ENCODE results near the gene ZNRF3.

ZNRF3 gene

GRCh38 chr22:28937206-28938025, 54.0 kb downstream of the ZNRF3 start:
- H3K36me3 ChIP-seq (replicated peaks; ENCODE audit: low read depth, low read length): no peaks in the 10 kb centered on the region
- H4K20me1 ChIP-seq (ENCODE audit: insufficient read depth, low read length): peaks cover 31% of the 10 kb centered on the region
- TF ChIP-seq CTCF (IDR thresholded peaks at IDR 0.05; ENCODE audit: low read depth, low read length) (no peak), EZH2phosphoT487 (IDR thresholded peaks at IDR 0.05; ENCODE audit: low read depth) (no peak)
- H3K9me3 ChIP-seq (ENCODE audit: insufficient read depth, low read length): no peaks in the 10 kb centered on the region
- H3K79me2 ChIP-seq (ENCODE audit: low read length): peaks cover 53% of the 10 kb centered on the region
- H3K9ac ChIP-seq (ENCODE audit: low read length): no peak overlapping the region
- no peak overlapping the region for H3K4me2 ChIP-seq (ENCODE audit: low read length)
- H3K27me3 ChIP-seq (ENCODE audit: low read depth, low read length): no peaks in the 10 kb centered on the region
- no peak overlapping the region for H3K4me3 ChIP-seq (ENCODE audit: low read length)
- H2AFZ ChIP-seq (ENCODE audit: low read depth, low read length): no peak overlapping the region
- H3K27ac ChIP-seq (ENCODE audit: low read length): no peak overlapping the region
- H3K4me1 ChIP-seq (ENCODE audit: low read length): no peaks in the 10 kb centered on the region

- H3K9ac ChIP-seq (ENCODE audit: low read length): no peak overlapping the region
- no peak overlapping the region for H3K4me3 ChIP-seq (ENCODE audit: low read length)
- no peak overlapping the region for H3K27ac ChIP-seq (ENCODE audit: low read length)
- peaks cover 56% of the 10 kb centered on the region for H3K79me2 ChIP-seq (ENCODE audit: low read length)
- TF ChIP-seq CTCF (IDR thresholded peaks at IDR 0.05; ENCODE audit: low read depth, low read length) (no peak), EZH2phosphoT487 (IDR thresholded peaks at IDR 0.05; ENCODE audit: low read depth) (no peak)
- H4K20me1 ChIP-seq (ENCODE audit: insufficient read depth, low read length): peaks cover 21% of the 10 kb centered on the region; the same call in 1 of the 2 replicates
- no peaks in the 10 kb centered on the region for H3K9me3 ChIP-seq (ENCODE audit: insufficient read depth, low read length)
- no peaks in the 10 kb centered on the region for H3K36me3 ChIP-seq (replicated peaks; ENCODE audit: low read depth, low read length)
- H3K27me3 ChIP-seq (ENCODE audit: low read depth, low read length): no peaks in the 10 kb centered on the region
- no peak overlapping the region for H3K4me2 ChIP-seq (ENCODE audit: low read length)
- no peak overlapping the region for H2AFZ ChIP-seq (ENCODE audit: low read depth, low read length)
- peaks cover 7% of the 10 kb centered on the region for H3K4me1 ChIP-seq (ENCODE audit: low read length)
Measured at GRCh38 chr22:28938286-28938833, 55.0 kb downstream of the ZNRF3 start.

GRCh38 chr22:28939394-28939793, 56.0 kb downstream of the ZNRF3 start:
- peaks cover 55% of the 10 kb centered on the region for H3K79me2 ChIP-seq (ENCODE audit: low read length)
- no peak overlapping the region for H3K4me3 ChIP-seq (ENCODE audit: low read length)
- H3K27ac ChIP-seq (ENCODE audit: low read length): no peak overlapping the region
- H3K27me3 ChIP-seq (ENCODE audit: low read depth, low read length): no peaks in the 10 kb centered on the region
- H3K36me3 ChIP-seq (replicated peaks; ENCODE audit: low read depth, low read length): no peaks in the 10 kb centered on the region
- H3K4me2 ChIP-seq (ENCODE audit: low read length): no peak overlapping the region
- peaks cover 12% of the 10 kb centered on the region for H3K4me1 ChIP-seq (ENCODE audit: low read length)
- TF ChIP-seq CTCF (IDR thresholded peaks at IDR 0.05; ENCODE audit: low read depth, low read length): no peak
- no peak for TF ChIP-seq EZH2phosphoT487 (IDR thresholded peaks at IDR 0.05; ENCODE audit: low read depth)
- no peak overlapping the region for H2AFZ ChIP-seq (ENCODE audit: low read depth, low read length)
- peaks cover 16% of the 10 kb centered on the region; the same call in 1 of the 2 replicates for H4K20me1 ChIP-seq (ENCODE audit: insufficient read depth, low read length)
- H3K9me3 ChIP-seq (ENCODE audit: insufficient read depth, low read length): no peaks in the 10 kb centered on the region
- no peak overlapping the region for H3K9ac ChIP-seq (ENCODE audit: low read length)

- Histone ChIP-seq H3K27me3 (ENCODE audit: low read depth, low read length) (no peaks in the 10 kb centered on the region), H3K36me3 (replicated peaks; ENCODE audit: low read depth, low read length) (peaks cover under 1% of the 10 kb centered on the region), H2AFZ (ENCODE audit: low read depth, low read length) (no peak overlapping the region), H3K79me2 (ENCODE audit: low read length) (peaks cover 52% of the 10 kb centered on the region), H3K4me3 (ENCODE audit: low read length) (no peak overlapping the region), H4K20me1 (ENCODE audit: insufficient read depth, low read length) (peaks cover 15% of the 10 kb centered on the region; the same call in 1 of the 2 replicates), H3K9me3 (ENCODE audit: insufficient read depth, low read length) (no peaks in the 10 kb centered on the region), H3K4me2 (ENCODE audit: low read length) (no peak overlapping the region), H3K4me1 (ENCODE audit: low read length) (peaks cover 12% of the 10 kb centered on the region), H3K9ac (ENCODE audit: low read length) (no peak overlapping the region), H3K27ac (ENCODE audit: low read length) (no peak overlapping the region)
- no peak for TF ChIP-seq CTCF (IDR thresholded peaks at IDR 0.05; ENCODE audit: low read depth, low read length)
- no peak for TF ChIP-seq EZH2phosphoT487 (IDR thresholded peaks at IDR 0.05; ENCODE audit: low read depth)
Measured at GRCh38 chr22:28939932-28940331, 56.6 kb downstream of the ZNRF3 start.
